IMR-90 (cell line): Measurements from ENCODE around the gene PTGDR2.

ENCODE experiments used
- BHLHE40 ChIP-seq: fragments of 150-350 bp; IDR thresholded peaks from 2 replicates; pipeline ENCODE4 v1.6.1; 2016; ENCODE audit warnings: mild to moderate bottlenecking, low read depth, low read length
- CHD1 ChIP-seq: IDR thresholded peaks from 2 replicates; pipeline ENCODE4 v1.6.1; 2012; ENCODE audit warnings: low read depth, low read length, improper control_type of control experiment
- MAFK ChIP-seq: IDR thresholded peaks from 2 replicates; pipeline ENCODE4 v1.6.1; 2012; ENCODE audit warnings: low read depth, low read length, improper control_type of control experiment
- MAZ ChIP-seq: IDR thresholded peaks from 2 replicates; pipeline ENCODE4 v1.6.1; 2012; ENCODE audit warnings: low read depth, mild to moderate bottlenecking, low read length, improper control_type of control experiment, moderate library complexity, borderline replicate concordance
- POLR2A ChIP-seq: IDR thresholded peaks from 2 replicates; pipeline ENCODE4 v1.6.1; 2012; ENCODE audit warnings: mild to moderate bottlenecking, low read depth, low read length
- RAD21 ChIP-seq: IDR thresholded peaks from 2 replicates; pipeline ENCODE4 v1.6.1; 2012; ENCODE audit warnings: low read length, improper control_type of control experiment
- TF ChIP-seq, protein P1 (sequence below): conservative IDR thresholded peaks from 2 replicates; pipeline ENCODE4 v1.5.1; 2012; ENCODE audit warnings: mild to moderate bottlenecking, low read depth, low read length, improper control_type of control experiment
- TF ChIP-seq, protein P2 (sequence below): fragments of 150-350 bp; IDR thresholded peaks from 2 replicates; pipeline ENCODE4 v1.6.1; 2016; ENCODE audit warnings: low read depth, mild to moderate bottlenecking, low read length, moderate library complexity, borderline replicate concordance
- TF ChIP-seq, protein P3 (sequence below): fragments of 150-350 bp; IDR thresholded peaks from 2 replicates; pipeline ENCODE4 v1.6.1; 2017; ENCODE audit warnings: mild to moderate bottlenecking, antibody characterized with exemption, low read length, low read depth

DNA sequence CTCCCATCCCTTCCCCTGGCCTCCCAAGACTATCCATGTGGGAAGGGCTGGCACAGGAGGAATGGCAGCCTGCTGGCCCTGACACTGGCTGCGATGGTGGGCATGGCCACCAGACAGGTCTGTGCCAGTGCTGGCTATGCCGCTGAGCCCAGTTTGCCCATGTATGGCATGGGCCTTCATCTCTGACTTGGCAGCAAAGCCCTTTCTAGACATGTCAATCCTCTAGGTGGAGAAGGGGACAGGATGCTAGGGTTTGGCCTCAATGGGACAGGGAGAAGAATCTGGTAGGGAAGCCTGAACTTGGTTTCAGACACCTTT lies 20.4 kb upstream of the PTGDR2 start:
- no peak for TF ChIP-seq BHLHE40
- TF ChIP-seq POLR2A: no peak
- TF ChIP-seq CHD1: no peak
- TF ChIP-seq, protein P1, sequence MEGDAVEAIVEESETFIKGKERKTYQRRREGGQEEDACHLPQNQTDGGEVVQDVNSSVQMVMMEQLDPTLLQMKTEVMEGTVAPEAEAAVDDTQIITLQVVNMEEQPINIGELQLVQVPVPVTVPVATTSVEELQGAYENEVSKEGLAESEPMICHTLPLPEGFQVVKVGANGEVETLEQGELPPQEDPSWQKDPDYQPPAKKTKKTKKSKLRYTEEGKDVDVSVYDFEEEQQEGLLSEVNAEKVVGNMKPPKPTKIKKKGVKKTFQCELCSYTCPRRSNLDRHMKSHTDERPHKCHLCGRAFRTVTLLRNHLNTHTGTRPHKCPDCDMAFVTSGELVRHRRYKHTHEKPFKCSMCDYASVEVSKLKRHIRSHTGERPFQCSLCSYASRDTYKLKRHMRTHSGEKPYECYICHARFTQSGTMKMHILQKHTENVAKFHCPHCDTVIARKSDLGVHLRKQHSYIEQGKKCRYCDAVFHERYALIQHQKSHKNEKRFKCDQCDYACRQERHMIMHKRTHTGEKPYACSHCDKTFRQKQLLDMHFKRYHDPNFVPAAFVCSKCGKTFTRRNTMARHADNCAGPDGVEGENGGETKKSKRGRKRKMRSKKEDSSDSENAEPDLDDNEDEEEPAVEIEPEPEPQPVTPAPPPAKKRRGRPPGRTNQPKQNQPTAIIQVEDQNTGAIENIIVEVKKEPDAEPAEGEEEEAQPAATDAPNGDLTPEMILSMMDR: no peak
- TF ChIP-seq, protein P2, sequence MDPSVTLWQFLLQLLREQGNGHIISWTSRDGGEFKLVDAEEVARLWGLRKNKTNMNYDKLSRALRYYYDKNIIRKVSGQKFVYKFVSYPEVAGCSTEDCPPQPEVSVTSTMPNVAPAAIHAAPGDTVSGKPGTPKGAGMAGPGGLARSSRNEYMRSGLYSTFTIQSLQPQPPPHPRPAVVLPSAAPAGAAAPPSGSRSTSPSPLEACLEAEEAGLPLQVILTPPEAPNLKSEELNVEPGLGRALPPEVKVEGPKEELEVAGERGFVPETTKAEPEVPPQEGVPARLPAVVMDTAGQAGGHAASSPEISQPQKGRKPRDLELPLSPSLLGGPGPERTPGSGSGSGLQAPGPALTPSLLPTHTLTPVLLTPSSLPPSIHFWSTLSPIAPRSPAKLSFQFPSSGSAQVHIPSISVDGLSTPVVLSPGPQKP: no peak
- no peak for TF ChIP-seq RAD21
- TF ChIP-seq, protein P3, sequence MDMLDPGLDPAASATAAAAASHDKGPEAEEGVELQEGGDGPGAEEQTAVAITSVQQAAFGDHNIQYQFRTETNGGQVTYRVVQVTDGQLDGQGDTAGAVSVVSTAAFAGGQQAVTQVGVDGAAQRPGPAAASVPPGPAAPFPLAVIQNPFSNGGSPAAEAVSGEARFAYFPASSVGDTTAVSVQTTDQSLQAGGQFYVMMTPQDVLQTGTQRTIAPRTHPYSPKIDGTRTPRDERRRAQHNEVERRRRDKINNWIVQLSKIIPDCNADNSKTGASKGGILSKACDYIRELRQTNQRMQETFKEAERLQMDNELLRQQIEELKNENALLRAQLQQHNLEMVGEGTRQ: no peak
- no peak for TF ChIP-seq MAZ
- no peak for TF ChIP-seq MAFK
